GM19328 (cell line): Measurements from ENCODE around the gene UBE2N.
"Not testable (repeated sequence)": the region's sequence is repeated elsewhere in the genome, so short reads cannot be mapped to it uniquely, and the experiment has no call there.

Experiments
- ATAC-seq: cut with Tn5 transposase; IDR thresholded peaks from one replicate; pipeline ENCODE4 v1.9.1; 2021; ENCODE audit warnings: mild to moderate bottlenecking, moderate library complexity; ENCODE audit not compliant: unreplicated experiment

Gene UBE2N

GRCh38 chr12:93447555-93448290, 6.0 kb upstream of the UBE2N start:
- no peak for ATAC-seq

- ATAC-seq, result no peak
Measured at GRCh38 chr12:93443576-93443975, 1.8 kb upstream of the UBE2N start.

- ATAC-seq, result no peak
Measured at GRCh38 chr12:93442411-93443340, 929 bp upstream of the UBE2N start.

- ATAC-seq, result no peak
Measured at GRCh38 chr12:93441081-93441616, 598 bp downstream of the UBE2N start.

- no peak for ATAC-seq
Measured at GRCh38 chr12:93440043-93440835, 1.5 kb downstream of the UBE2N start.

GRCh38 chr12:93438266-93439050, 3.3 kb downstream of the UBE2N start:
- ATAC-seq, result no peak

- ATAC-seq, result no peak
Measured at GRCh38 chr12:93434256-93434865, 7.4 kb downstream of the UBE2N start.

- not testable (repeated sequence) for ATAC-seq
Measured at GRCh38 chr12:93432031-93432430, 9.7 kb downstream of the UBE2N start.

GRCh38 chr12:93430280-93430679, 11.5 kb downstream of the UBE2N start:
- no peak for ATAC-seq

GRCh38 chr12:93429852-93430251, 11.9 kb downstream of the UBE2N start:
- ATAC-seq, result no peak

GRCh38 chr12:93429448-93429847, 12.3 kb downstream of the UBE2N start:
- no peak for ATAC-seq

GRCh38 chr12:93427779-93428564, 13.8 kb downstream of the UBE2N start:
- ATAC-seq, result no peak

- no peak for ATAC-seq
Measured at GRCh38 chr12:93426412-93426805, 15.3 kb downstream of the UBE2N start.

GRCh38 chr12:93425736-93426411, 15.9 kb downstream of the UBE2N start:
- ATAC-seq, result no peak

- ATAC-seq, result no peak
Measured at GRCh38 chr12:93422050-93422449, 19.7 kb downstream of the UBE2N start.

- ATAC-seq, result no peak
Measured at GRCh38 chr12:93419388-93420034, 22.2 kb downstream of the UBE2N start.

GRCh38 chr12:93417967-93418480, 23.7 kb downstream of the UBE2N start:
- no peak for ATAC-seq
